GM18507 (cell line): ENCODE measurements around the gene UGT3A1.
"Not testable (repeated sequence)": the region's sequence is repeated elsewhere in the genome, so short reads cannot be mapped to it uniquely, and the experiment has no call there.

Experiments
- DNase-seq: peaks from one replicate; pipeline ENCODE4 v3.0.0; 2011; ENCODE audit warnings: low read depth; ENCODE audit not compliant: insufficient read length; ENCODE audit errors: extremely low spot score
- FAIRE-seq: peaks from 2 replicates; lab custom pipeline; 2011; peaks lifted over from hg19 to GRCh38; lab: Jason Lieb, UNC

The UGT3A1 gene

DNA sequence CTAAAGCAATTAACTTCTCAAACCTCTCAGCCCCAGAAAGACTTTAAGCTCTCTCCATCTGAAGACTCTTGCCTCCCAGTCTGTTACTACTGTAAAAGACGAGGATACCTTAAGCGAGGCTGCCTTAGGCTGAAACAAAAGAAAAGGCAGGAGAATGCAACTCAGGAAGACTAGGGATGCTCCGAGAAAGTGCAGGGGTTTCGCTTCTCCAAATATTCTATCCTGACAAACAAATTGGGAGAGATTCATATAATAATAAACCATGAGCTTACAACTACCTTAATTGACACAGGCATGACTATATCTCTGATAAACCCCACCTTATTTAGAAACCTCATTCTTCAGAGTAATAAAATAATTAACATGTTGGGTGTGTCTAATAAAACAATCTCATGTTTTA lies 4.9 kb upstream of the UGT3A1 start:
- FAIRE-seq (no peak), DNase-seq (no peak)

GRCh38 chr5:35990520-35990919 lies 670 bp downstream of the UGT3A1 start:
- DNase-seq (no peak), FAIRE-seq (no peak)

- FAIRE-seq (no peak), DNase-seq (no peak)
Observed at GRCh38 chr5:35988529-35988928, 2.7 kb downstream of the UGT3A1 start.

DNA sequence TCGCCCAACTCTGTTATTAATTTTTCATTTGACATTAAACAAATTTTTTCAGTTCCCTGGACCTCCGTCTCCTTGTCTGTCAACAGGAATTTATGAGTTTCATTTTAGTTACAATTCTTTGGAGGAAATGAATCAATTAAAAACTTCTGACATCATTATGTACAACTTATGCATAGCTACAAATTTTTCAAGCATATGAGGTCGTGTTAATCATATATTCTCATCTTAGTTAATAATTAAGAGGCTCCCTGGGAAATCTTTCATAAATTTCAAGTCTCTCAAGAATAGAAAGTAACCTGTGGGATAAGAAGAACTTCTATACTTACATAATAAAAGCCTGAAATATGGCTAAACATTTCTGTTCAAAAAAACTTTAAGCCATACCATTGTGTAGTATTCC lies 3.4 kb downstream of the UGT3A1 start:
- DNase-seq = no peak
- FAIRE-seq = no peak

- FAIRE-seq (no peak), DNase-seq (no peak)
Observed at GRCh38 chr5:35979715-35980114, 11.5 kb downstream of the UGT3A1 start.

DNA sequence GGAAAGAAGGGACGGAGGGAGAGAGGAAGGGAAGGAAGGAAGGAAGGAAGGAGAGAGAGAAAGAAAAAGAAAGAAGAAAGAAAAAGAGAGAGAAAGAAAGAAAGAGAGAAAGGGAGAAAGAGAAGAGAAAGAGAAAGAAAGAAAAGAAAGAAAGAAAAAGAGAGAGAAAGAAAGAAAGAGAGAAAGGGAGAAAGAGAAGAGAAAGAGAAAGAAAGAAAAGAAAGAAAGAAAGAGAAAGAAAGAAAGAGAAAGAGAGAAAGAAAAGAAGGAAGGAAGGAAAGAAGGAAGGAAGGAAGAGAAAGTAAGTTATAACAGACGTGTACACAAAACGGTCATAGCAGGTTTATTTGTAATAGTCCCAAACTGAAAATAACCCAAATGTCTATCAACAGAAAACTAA lies 14.3 kb downstream of the UGT3A1 start:
- FAIRE-seq, DNase-seq: not testable (repeated sequence)

DNA sequence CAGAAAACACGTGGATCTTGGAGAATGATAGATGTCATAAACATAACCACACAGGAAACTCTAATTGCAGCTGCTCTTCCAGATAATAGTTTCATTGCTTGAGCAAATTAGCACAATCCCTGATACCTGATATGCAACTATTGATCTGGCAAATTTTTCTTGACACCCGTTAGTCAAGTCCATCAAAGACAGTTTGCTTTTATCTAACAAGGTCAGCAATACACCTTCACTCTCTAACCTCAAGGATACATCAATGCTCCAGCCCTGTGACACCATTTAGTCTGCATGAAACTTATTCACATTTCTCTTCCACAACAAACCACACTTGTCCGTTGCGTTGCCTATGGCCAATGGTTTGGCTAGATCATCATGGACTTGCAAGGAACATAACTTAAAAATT lies 16.6 kb downstream of the UGT3A1 start:
- no peak for FAIRE-seq
- DNase-seq = no peak

DNA sequence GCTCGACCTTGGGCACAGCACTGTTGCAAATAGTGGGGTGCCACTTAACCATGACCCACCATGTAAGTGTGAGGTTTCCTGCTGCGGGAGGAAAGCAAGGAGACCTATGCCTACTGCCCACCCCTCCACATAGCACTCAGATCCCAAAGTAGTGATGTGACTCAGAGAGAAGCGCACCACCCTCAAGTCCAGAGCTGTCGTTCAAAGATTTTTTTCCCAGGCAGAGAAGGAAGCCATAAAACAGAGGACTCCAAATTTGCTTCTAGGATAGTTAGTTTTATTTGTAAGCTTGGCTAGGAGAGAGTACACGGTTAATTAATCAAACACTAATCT lies 19.3 kb downstream of the UGT3A1 start:
- FAIRE-seq = no peak
- DNase-seq = no peak

- no peak for DNase-seq
- FAIRE-seq = no peak
Observed at GRCh38 chr5:35971186-35971877, 19.9 kb downstream of the UGT3A1 start.

GRCh38 chr5:35963381-35963843 lies 27.8 kb downstream of the UGT3A1 start:
- no peak for DNase-seq
- FAIRE-seq = no peak

GRCh38 chr5:35960328-35960727 lies 30.9 kb downstream of the UGT3A1 start:
- DNase-seq (no peak), FAIRE-seq (no peak)

DNA sequence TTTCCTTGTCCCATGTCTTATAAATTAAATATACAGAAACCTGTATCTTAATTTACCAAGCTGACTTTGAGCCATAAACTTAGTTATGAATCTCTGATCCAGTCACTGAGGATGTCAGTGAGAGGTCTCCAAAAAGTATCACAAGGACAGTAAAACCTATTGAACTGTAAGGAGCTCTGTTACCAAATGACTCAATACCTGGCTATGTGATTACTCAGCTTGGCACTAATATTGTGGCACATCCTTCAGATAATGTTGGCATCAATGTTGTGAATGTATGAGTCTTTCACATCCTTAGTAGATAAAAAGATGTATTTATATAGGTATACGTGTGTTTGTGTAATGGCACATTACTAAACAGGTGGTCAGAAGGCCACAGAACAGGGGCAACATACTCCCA lies 34.8 kb downstream of the UGT3A1 start:
- DNase-seq (no peak), FAIRE-seq (no peak)

DNA sequence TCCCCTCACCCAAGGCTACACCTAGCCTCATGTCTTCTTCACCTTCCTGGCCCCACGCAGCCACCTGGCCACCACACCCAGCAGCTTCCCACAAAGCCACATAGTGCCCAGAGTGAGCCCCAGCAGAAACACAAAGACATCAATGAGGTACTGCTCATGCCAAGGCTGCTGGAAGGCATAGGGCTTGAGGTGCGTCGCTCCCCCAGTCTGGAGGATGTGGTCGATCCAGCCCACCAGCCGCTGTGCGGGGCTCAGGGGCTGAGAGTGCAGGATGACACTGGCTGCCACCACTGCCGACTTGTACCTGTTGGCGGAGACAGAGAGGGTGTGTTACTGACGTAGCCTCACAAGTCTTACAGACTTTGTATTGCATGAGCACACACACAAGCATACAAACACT lies 37.0 kb downstream of the UGT3A1 start:
- FAIRE-seq (no peak), DNase-seq (no peak)

- FAIRE-seq (no peak), DNase-seq (no peak)
Observed at GRCh38 chr5:35947085-35947484, 44.1 kb downstream of the UGT3A1 start.

- FAIRE-seq = no peak
- DNase-seq = no peak
Observed at GRCh38 chr5:35939639-35940038, 51.6 kb downstream of the UGT3A1 start.

DNA sequence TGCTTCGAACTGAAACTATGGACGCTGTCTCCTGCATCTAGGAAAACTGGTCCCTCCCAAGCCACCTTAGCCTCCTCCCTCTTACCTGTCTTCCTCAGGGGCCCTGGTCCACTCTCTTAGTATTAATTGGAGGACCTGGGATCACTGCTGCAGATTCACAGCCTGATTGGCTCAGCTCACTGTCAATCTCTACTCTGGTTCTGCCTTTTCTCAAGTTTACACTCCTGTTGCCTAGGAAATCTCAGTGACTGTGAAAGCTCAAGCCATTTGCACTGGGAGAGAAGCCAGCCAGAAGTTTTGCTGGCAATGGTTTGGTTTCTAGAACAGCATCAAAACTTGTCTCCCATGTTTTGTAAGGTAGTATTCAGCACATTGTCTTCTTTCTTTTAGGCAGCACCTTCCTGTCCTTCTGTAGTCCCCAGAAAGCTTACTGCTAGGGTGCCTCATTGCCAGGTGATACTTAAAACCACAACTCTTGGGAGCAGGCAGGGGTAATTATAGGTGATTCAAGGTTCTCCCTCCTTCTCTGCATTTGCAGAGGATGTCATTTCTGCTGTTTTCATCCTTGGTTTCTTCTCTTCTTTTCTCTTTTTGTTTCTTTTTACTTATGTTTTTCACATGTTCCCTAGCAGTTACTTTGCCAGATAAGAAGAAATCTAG lies 52.5 kb downstream of the UGT3A1 start, which contains the start of gene CAPSL:
Gene CAPSL, minus strand, starts transcription at position 55 of the 660 bp plus-strand sequence. CDS start 17,502 bp downstream, outside the sequence.
- DNase-seq = no peak
- FAIRE-seq = no peak

DNA sequence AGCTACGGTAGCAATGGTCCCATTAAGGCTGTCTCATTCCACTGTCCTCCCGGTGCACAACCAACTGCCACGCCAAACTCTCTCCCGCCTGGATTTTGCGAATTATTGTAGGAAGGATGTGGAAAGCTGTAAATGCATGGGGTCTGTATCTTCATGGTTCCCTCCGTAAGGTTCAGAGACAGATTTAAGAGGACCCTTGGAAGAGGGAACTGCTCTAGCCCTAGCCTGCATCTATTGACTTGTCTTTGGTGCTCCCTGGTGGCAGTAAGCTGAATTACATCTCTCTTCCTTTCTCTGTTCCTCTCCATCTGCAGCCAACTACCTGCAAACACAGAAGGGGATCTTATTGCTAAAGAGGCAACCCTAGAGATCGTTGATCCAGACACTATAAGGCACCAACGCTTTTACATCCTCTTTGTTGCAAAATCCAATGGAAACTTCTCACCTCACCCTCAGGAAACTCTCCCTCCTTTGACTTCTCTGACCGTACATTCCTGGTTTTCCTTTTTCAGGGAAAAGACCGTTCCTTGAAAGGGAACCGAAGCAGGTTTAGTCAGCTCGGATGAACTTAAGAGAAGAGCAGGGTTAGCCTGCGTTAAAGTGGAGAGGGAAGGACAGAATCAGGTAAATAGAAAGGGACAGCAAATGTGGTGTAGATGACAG lies 64.7 kb downstream of the UGT3A1 start:
- FAIRE-seq = peak; percentile 87
- DNase-seq = no peak

- peak; percentile 84 for FAIRE-seq
Observed at GRCh38 chr5:35924950-35925722, 66.1 kb downstream of the UGT3A1 start.

DNA sequence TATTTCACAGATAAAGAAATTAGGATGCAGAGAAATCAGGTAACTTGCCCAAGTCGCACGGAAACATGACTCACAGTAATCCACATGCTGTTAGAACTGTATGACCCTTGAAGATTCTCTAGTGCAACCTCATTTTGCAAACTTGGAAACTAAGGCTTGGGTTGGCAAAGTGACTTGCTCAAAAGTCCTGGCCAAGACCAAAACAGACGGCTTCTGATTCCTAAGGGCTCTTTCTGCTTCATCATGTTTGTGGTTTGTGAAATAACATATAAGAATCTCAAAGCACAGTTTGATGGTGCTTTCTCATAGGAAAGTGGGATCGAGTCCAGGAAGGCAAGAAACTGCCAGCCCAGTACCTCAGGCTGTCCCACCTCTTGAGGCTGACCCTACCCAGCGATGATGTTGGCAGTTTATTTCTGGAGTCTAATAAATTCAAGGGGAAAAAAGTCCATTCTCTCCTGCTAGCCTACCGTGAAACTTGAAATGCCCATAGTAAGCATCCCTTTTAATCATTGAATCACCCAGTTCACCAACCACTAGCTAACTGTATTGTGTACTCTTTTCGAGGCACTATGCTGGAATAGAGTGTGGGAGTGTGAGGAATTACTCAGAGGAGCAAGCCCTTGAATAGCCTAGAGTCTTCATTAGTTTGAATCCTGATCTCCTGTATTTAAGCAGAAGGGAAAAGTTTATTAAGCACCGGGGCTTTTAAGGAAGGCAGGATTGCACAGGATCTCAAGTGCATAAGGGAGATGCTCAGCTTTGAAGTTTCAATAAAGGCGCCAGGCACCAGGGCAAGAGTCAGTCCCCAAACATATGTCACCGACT lies 66.9 kb downstream of the UGT3A1 start:
- DNase-seq (no peak), FAIRE-seq (no peak)

More at GRCh38 chr5:35924950-35925722, 66.1 kb downstream of the UGT3A1 start:
- DNase-seq = no peak
